Measurements from ENCODE around the gene SDK1.

SDK1 gene

DNA sequence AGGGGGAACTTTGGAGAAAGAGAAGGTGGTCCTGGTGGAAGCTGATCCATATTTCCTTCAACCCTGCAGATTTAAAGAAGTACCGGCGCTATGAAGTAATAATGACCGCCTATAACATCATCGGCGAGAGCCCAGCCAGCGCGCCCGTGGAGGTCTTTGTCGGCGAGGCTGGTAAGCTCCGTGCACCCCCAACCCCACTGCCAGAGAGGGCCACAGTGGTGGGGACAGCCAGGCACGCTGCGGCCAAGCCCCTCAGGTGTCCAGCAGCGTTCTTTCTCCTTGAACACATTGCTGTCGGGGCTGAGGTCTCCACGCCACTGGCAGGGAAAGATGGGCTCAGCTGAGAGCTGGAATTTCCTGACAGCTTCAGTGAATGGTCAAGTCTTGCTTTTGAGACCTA lies 877.4 kb downstream of the SDK1 start:
- no peak for DNase-seq (ENCODE audit: low spot score)

DNA sequence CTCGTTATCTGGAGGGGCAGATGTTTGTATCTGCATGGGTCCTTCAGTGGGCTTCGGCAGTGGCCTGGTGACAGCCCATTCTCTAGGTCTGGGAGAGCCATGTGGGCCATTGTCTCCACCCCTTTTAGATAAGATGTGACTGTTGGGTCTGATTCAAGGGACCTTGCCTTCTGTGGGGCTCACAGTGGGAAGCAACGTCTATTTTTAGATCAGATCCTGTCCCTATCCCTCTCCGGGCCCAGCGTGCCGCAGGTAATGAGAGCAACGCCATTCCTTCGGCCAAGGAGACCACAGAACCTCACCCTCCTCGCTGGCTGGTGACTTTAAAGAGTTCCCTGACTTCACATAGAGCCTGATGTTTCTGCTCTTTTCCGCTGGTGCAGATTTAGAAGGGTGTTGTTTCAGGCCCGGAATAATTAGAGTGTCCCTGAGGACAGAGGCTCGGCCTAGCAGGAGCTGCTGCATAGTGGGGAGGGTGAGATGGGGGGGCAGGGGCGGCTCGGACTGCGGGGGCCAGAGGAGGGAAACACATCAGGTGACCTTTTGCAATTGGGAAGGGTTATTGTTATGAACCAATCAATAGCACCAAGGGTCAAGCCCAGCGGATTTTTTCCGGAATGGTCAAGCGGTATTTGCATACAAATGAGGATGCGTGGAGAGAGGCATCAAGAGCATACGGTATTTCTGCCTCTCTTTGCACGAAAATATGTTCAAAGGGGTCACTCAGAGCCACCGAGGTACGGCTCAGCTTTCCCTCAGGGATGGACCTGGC lies 878.0 kb downstream of the SDK1 start:
- DNase-seq (ENCODE audit: low spot score), result no peak

DNA sequence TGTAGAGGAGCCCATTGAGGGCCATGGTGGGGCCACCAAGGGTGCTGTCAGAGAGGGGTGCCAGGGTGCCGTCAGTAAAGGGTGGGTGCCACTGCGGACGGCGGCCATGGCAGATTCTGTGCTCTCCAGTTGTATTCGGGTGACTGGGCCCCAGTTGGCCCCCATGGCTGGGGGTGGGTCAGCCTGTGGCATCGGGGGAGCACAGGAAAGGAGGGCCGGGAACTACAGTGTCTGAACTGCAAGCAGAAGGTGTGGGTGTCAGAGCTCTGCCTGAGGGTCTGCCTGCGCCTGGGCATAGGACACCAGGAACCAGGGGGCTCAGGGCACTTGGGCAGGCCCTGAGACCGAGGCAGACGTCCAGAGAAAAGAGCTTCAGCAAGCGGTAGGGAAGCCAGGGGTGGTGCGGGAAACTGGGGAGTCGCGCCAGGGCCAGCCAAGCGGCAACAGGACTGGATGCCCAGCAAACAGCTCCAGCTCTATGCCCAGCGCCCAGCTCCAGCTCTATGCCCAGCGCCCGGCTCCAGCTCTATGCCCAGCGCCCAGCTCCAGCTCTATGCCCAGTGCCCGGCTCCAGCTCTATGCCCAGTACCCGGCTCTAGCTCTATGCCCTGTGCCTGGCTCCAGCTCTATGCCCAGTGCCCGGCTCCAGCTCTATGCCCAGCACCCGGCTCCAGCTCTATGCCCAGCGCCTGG lies 878.8 kb downstream of the SDK1 start:
- no peak for DNase-seq (ENCODE audit: low spot score)

DNA sequence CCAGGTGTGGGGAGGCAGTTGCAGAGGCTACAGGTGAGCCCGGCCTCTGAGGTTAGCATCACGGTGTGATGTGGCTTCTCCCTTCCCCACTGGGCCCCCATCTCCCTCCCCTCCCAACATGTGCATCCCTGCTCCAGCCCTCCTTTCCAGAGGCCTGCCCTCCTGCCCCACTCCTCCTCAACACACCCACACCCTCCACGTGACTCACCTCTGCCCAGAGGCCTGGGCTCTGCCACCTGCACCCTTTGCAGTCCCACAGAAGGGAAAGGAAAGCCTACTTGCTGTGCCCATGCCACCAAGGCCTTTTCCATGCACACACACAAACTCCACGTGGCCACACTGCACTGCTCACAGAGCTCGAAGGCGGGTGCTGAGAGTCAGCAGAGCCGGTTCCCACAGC lies 880.4 kb downstream of the SDK1 start:
- DNase-seq (ENCODE audit: low spot score), result no peak

DNA sequence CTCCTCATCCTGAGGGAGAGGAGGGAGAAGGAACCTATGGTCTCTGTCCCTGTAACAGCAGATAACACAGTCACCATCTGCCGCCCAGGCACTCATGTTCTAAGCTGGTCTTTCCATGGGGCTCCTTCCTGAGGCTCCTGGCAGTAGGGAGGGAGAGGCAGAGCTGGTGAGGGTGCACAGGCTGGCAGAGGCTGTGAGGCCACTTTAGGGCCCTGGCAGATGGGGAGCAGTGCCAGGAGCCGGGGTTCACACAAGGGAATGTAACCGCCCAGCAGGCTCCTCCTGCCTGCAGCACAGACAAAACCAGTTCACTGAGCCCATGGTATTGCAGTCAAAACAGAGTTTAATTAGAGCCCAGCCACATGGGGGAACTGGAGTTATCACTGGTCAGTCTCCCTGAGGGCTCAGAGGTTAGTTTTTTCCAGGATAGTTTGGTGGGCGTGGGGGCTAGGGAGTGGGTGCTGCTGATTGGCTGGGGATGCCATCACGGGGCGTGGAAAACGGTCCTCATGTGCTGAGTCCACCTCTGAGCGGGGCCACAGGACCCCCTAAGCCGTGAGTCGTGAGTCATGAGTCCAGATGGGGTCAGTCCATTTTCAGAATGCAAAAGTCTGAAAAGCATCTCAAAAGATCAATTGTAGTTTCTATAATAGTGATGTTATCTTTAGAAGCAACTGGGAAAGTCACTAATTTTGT lies 881.7 kb downstream of the SDK1 start:
- no peak for DNase-seq (ENCODE audit: low spot score)

DNA sequence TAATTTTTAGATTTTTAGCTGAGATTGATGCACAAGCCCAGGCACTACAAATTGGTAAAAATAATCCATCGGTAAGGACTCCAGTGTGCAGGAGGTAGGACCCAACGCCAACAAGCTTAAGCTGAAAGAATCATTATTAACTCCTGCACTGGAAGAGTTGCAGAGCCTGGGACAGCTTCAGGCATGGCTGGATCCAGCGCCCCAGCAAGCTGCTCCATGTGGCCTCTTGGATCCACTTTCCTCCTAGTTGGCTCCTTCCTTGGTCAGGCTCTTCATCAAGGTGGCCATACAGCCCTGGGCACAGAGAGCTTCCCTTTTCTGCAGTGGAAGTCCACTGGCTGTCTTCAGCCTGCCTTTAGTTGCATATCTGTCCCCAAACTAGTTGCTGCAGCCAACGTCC lies 883.6 kb downstream of the SDK1 start:
- no peak for DNase-seq (ENCODE audit: low spot score)

DNA sequence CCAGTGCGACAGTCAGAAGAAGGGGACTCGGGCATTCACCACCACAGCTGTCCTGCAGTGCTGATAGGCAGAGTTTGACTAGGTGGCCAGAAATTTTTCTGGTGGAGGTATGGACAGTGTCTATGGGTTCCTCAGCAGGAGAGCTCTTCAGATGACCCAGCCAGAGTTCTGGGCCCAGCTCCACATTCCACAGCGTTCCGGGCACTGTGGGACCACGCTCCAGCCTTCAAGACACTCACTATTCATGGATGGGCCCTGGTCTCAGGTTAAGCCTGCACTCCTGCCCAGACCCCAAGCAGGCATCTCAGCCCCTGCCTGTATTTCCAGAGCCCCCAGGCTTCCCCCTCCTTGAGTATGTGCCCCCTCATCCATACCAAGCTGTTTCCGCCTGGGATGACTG lies 884.1 kb downstream of the SDK1 start:
- no peak for DNase-seq (ENCODE audit: low spot score)

DNA sequence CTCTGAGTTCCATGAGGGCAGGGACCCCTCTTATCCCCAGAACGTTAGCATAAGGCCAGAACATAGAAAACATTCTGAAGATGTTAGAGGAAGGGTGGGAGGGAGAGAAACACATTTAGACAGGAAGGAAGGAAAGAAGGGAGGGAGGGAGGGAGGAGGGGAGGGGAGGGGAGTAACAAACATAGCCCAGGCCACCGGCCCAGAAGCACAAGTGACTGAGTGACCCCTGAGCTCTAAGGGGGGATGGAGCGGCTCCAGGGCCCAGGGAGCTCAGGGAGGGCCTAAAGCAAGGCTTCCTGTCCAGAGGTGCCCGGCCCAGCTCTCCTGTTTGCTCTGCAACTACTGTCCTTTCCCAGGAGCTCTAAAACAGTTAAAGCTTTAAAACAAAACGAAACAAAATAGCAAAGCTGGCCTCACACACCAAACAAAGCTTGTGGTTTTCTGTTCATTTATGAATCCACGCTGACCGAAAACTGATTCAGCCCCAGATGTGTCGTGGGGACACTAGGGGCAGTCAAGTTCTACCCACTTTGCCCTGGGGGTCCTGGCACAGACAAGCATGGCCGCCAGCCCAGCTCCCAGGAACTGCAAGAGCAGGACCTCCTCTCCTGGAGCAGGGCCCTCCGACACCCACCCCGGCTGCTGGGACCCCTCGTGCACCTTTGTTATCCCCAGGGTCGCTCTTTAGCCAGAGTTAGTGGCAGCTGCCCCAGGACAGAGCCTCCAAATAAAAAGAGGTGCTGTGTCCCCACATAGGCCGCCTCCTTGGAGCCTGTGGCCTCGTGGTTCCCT lies 884.9 kb downstream of the SDK1 start:
- DNase-seq (ENCODE audit: low spot score), result no peak

DNA sequence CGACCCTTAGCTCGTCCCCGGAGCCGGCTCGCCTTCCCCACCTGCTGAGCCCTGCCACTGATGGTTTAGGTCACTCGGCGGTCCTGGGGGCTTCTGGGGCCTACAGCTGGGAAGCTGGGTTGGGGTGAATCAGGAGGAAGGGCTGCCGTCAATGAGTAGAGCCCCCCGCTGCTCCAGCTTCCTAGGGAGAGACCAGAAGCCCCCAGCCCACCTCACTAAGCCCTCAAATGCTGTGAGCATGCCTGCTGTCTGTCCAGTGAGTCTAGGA lies 885.4 kb downstream of the SDK1 start:
- no peak for DNase-seq (ENCODE audit: low spot score)

DNA sequence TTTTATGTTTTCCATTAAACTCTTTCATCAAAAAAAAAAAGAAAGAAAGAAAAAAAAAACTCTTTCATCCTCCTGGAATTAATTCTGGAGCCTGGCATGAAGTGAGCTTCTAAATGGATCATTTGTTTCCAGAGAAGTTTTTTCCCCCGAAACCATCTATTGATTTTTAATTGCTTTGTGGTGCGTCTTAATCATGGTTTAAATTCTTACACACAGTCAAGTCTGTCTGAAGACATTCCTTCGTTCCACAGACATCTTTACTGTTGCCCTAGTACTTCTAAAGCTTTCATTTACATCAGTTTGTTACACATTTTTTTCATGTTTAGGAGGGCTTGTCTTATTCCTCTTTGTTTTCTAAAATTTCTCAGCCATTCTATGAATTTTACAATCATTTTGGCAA lies 887.6 kb downstream of the SDK1 start:
- DNase-seq (ENCODE audit: low spot score), result no peak

DNA sequence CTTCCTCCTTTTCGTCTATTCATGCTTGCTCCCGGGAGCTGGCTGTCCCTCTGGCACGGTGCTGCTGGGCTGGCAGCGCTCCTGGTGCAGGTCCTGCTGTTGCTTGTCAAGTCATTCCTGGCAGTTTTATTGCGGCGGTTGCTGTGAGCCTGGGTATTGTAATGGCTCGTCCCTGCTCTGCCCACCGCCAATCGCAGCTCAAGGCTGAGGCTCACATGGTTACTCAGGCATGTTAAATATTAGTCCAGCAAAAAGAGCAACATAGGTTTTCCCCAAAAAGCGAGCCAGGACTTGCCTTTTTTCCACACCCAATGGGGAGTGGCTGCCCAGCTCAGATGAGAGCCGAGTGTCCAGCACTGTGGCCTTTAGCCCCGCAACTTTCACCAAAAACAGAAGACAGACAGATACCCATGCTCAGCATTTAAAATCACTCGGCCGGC lies 888.1 kb downstream of the SDK1 start:
- no peak for DNase-seq (ENCODE audit: low spot score)

DNA sequence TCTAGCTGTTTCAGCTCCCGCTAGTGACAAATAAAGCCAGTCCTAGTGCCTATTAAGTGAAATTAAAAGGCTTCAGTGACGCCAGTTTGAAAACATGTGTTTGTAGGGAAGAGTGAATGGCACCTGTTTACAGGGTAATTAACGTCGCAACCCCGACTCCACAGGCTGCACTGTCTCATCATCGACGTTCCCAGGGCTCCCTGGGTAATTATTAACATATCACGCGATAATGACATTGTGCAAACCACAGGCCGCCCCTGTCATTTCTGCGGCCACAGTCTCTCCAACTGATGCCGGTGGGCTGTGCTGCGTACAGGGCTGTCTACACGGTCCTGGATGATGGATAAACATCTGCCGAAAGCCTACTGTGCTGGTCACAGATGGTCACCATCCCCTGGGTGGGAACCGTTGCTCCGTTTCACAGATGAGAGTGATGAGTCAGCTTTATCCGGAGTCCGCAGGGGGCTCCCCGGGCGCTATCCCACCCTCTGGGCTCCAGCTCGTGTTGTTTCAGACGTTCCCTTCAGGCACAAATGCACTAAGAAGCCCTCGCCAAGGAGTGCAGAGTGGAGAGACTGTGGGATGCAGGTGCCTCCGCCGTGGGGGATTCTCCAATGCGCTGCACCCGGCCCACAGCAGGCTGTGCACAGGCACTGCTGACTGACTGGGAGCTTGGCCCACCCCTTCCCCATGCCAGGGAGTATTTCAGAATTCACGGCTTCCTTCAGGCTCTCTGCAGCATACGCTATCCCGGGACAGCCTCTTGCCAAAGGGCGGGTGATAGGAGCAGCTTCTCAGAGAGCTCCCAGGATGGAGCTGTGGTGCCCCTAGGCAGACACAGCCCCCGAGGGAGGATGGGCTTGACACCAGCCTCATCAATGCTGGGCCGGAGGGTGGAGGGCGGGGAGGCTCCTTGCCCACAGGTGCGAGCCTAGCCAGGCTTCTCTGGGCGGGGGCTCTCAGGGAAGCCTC lies 889.2 kb downstream of the SDK1 start:
- DNase-seq (ENCODE audit: low spot score), result no peak

DNA sequence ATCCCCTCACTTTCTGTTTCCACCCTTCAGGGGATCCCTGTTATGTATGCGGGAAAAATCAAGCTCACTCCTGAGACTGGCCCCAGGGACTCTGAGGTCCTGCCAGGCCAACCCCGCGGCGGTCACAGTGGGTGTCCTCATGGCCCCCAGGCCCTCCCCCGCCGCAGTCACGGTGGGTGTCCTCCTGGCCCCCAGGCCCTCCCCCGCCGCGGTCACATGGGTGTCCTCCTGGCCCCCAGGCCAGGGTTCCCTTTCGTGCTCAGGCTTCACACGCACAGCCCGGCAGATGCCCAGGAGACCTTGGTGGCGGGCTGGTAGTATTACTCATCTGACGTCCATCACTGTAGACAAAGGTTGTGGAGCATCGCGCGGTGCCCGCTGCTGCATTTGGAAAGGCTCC lies 890.0 kb downstream of the SDK1 start:
- no peak for DNase-seq (ENCODE audit: low spot score)

DNA sequence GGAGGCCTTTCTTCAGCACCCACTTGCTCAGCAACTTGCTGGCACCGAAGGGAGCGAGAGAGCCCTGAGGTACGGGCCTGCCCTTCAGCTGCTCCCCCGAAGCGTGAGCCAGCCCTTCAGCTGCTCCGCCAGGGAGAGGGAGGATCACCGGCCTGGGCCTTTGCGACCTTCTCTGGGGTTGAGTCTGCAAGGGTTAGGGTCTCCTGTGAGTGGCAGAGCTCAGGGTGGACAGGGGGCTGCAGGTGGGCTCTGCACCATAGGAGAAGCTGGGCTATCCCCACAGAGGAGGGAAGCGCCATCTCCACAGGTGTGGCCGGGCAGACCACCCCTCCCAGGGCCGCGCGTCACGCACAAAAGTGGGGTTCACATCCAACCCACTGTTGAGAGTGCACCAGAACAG lies 890.5 kb downstream of the SDK1 start:
- no peak for DNase-seq (ENCODE audit: low spot score)

DNA sequence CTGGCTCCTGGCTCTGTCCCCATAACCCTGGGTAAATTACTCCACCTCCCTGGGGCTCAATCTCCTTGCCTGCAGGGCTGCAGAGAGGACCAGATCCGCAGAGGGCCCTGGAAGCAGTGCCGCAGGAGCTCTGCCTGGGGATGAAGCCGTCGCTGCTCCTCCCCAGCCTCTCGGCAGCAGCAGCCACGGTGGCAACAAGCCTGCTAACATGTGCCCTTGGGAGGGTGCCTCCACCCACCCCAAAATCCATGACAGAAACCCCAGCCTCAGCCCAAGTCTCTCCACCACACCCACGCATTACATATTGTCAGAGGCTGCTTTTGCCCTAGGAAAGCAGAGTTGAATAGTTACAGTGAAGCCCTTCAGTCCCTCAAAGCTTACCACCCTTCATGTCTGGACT lies 894.6 kb downstream of the SDK1 start:
- DNase-seq (ENCODE audit: low spot score), result no peak

DNA sequence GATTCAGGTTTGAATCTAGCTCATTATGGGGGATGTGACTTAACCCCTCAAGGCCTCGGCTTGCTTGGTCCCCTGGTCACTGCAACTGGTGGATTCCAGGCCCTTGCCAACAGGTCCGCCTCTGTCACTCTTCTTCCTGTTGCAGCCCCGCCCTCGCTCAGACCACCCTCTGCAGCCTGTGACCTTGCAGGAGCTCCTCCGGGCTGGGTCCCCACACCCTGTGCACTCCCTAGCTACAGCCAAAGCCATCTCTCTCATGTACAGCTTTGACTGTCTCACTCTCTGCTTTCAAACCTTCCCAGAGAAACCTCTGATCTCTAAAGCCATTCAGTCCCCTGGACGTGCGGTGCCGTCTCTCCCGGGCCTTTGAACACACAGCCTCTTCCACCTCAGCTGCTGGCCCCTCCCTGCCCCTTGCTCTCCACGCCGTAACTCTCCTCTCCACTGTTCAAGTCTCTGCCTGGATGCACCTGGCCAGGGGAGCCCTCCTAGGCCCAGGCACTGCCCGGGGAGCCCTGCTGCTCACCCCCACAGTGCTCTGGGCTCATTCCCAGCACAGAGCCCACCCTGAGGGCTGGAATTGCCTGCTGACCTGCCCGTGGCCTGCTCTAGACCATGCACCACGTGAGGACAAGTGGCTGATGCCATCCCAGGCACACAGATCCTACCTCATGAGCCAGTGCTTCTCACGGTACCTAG lies 895.2 kb downstream of the SDK1 start:
- DNase-seq (ENCODE audit: low spot score), result no peak

DNA sequence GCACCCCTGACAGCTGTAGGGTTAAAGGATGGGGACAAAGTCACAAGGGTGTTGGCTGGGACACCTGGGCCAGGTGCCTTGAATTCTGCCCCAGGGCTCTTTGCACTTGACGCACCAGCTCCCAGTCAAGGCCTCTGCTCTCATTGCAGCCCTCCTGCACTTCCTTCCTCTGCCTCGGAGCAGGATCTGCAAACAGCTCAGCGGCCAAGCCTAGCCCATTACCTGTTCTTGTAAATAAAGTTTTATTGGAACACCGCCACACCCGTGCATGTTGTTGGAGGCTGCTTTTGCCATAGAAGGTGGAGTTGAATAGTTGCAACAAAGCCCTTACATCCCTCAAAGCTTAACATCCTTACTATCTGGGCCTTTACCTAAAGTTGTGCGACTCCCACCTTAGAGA lies 897.2 kb downstream of the SDK1 start:
- DNase-seq (ENCODE audit: low spot score), result no peak

DNA sequence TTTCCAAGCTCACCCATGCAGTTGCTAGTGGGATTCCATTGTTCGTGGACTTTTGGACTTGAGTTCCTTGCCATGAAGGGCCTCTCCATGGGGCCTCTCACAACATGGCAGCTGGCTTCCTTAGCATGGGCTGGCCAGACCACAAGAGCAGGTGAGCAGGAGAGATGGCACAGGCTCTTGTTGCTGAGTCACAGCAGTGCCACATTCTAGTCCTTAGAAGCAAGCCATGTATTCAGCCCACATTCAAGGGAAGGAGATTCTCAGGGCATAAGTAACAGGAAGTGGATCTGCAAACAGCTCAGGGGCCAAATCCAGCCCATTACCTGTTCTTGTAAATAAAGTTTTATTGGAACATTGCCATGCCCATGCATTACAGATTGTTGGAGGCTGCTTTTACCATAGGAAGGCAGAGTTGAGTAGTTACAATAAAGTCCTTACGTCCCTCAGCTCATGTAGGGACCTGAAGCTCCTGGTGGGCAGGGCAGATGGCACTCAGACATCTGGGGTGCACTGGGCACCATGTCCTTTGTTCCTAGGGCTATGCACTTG lies 899.6 kb downstream of the SDK1 start:
- DNase-seq (ENCODE audit: low spot score), result no peak

DNA sequence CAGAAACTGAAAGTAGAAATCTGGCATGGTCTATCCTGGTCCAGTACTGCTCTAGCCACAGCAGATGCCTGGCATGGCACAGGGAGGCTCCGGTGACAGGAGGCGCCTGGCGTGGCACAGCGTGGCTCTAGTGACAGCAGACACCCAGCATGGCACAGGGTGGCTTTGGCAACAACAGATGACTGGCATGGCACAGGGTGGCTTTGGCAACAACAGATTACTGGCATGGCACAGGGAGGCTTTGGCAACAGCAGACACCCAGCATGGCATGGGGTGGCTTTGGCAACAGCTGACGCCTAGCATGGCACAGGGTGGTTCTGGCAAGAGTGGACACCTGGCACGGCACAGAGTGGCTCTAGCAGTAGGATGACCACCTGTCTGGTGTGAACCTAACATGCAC lies 900.5 kb downstream of the SDK1 start:
- DNase-seq (ENCODE audit: low spot score), result no peak

DNA sequence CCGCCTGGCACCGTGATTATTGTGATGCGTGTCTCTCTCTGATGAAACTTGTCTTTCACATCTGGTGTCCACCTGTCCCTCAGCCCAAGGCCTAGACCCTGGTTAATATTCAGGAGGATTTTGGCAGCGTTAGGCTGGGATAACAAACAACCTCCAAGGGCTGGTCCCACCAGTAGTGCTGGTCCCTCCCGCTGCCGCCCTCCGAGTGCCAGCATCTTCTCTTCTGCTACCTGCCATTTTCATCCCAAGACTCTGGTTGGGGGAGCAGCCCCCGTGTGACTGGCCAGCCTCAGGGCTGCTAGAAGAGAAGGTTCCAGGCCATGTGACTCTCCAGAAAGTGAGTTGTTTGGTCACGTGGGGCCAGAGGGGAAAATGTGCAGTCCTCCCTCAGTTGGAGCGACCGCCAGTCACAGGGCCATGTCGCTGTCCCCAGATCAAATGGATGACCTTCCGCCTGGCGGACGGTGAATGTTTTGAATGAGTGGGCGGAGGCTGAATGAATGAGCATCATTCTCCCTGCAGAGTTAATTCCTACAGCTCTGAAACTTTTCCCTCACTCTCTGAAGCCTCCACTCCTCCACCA lies 901.2 kb downstream of the SDK1 start:
- no peak for DNase-seq (ENCODE audit: low spot score)

Data from hematopoietic multipotent progenitor cell treated with erythropoietin and hydrocortisone succinate and interleukin-3 and kit ligand, for 15 days (in vitro differentiated cells).